Activated naive CD4-positive, alpha-beta T cell treated with anti-CD3 and anti-CD28 coated beads, Interleukin-2, amount 10 ng/mL, durations not matched to agents 7 days and 5 days (primary cell): ENCODE measurements around the gene GRM7.

ENCODE experiments used
- CTCF ChIA-PET: fragments of 350-600 bp; sonication (Branson Sonifier 250); formaldehyde crosslinking; loops from one replicate; lab custom pipeline; 2021; ENCODE audit warnings: antibody characterized with exemption; lab: Charles Lee
- DNase-seq: peaks from one replicate; pipeline ENCODE4 v3.0.0-alpha.2; 2020
- H3K27ac Mint-ChIP-seq: one replicate; pipeline ENCODE4 v1.8.0; 2021; ENCODE audit warnings: mild to moderate bottlenecking, moderate library complexity, mixed read lengths
- H3K27me3 Mint-ChIP-seq: one replicate; pipeline ENCODE4 v1.8.0; 2021; ENCODE audit warnings: mild to moderate bottlenecking, mixed read lengths
- H3K36me3 Mint-ChIP-seq: one replicate; pipeline ENCODE4 v1.8.0; 2021; ENCODE audit warnings: mixed read lengths
- H3K4me1 Mint-ChIP-seq: one replicate; pipeline ENCODE4 v1.8.0; 2021; ENCODE audit warnings: mixed read lengths
- H3K4me3 Mint-ChIP-seq: one replicate; pipeline ENCODE4 v1.8.0; 2021; ENCODE audit warnings: mild to moderate bottlenecking, moderate library complexity, mixed read lengths
- H3K9me3 Mint-ChIP-seq: one replicate; pipeline ENCODE4 v1.8.0; 2021; ENCODE audit warnings: mixed read lengths

The GRM7 gene

DNA sequence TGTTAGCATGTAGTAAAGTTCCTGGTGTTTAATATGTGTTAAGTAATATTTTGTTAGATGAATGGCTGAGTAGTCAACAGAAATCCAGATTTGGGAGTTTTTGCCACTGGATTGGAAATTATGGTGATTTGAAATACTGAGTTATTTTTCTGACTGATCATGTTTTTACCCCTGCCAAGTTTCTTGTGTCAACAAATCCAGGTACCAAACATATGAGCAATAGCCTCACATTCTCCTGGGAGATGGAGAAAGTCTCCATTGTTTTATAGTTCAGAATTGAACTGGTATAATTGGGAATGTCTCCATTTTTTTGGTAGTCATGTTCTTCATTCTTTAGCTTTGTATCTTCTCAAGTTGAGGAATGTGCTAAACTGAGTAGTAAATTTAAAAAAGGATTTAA, 873.5 kb downstream of the GRM7 start:
- no peaks in the 10 kb centered on the region for H3K36me3 Mint-ChIP-seq

DNA sequence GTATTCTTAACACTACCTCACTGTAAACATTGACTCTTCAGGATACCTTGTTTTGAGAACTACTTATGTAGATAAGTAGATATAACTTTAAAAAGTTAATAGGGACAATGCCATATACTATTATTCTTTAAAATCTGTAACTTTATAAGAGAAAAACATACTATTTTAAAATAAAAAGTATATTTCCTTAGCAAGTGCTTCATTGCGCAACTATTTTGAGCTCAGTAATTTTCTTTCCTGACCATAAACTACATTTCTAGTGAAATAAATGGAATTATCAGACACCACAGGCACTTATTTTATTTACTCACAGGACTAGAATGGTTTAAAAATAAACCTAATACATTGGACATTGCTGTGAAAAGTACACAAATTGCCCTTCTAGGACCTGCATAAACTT, 876.3 kb downstream of the GRM7 start:
- Mint-ChIP-seq H3K27me3 (no peaks in the 10 kb centered on the region), H3K27ac (no peak overlapping the region), H3K4me3 (no peak overlapping the region), H3K36me3 (no peaks in the 10 kb centered on the region), H3K4me1 (no peaks in the 10 kb centered on the region), H3K9me3 (no peaks in the 10 kb centered on the region)
- CTCF ChIA-PET: no interaction called here
- DNase-seq: no peak

More for the DNA sequence above, 873.5 kb downstream of the GRM7 start:
- H3K27ac Mint-ChIP-seq: no peak overlapping the region
- no peak for DNase-seq
- CTCF ChIA-PET: no interaction called here
- H3K4me1 Mint-ChIP-seq: no peaks in the 10 kb centered on the region
- H3K27me3 Mint-ChIP-seq: no peaks in the 10 kb centered on the region
- peaks cover 2% of the 10 kb centered on the region for H3K9me3 Mint-ChIP-seq
- H3K4me3 Mint-ChIP-seq: no peak overlapping the region

DNA sequence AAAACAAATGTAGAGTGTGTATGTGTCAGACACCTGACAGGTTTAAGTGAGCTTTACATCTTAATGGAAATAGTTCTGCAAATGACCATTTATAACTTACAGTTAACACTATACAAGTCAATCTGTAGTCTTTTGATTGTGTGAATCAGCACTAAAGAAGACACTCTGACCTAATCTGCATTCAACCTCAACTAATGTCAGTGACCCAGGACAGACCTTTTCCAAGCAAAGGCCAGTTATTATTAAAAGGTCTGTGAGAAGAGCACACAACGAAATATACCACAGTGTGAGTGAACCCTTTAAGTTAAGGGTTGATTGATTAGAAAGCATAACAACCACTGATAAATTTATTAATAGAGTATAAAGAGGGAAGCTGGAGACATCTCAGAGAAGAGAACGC, 878.8 kb downstream of the GRM7 start:
- no peak for DNase-seq
- Mint-ChIP-seq H3K36me3 (no peaks in the 10 kb centered on the region), H3K9me3 (no peaks in the 10 kb centered on the region), H3K4me1 (no peaks in the 10 kb centered on the region), H3K27ac (no peak overlapping the region), H3K4me3 (no peak overlapping the region), H3K27me3 (no peaks in the 10 kb centered on the region)
- CTCF ChIA-PET: no interaction called here

DNA sequence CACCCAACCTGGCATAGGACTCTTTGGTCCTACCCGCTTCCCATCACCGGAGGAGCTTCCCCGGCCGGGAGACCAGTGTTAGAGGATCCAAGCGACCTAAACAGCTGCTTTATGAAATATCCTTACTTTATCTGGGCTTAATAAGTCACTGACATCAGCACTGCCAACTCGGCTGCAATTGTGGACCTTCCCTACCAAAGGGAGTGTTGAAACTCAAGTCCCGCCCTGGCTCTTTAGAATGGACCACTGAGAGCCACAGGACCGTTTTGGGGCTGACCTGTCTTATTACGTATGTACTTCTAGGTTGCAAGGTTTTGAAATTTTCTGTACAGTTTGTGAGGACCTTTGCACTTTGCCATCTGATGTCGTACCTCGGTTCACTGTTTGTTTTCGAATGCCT, 879.5 kb downstream of the GRM7 start:
- CTCF ChIA-PET: no interaction called here
- Mint-ChIP-seq H3K27me3 (no peaks in the 10 kb centered on the region), H3K27ac (no peak overlapping the region), H3K4me3 (no peak overlapping the region), H3K9me3 (no peaks in the 10 kb centered on the region), H3K4me1 (no peaks in the 10 kb centered on the region), H3K36me3 (no peaks in the 10 kb centered on the region)
- no peak for DNase-seq

DNA sequence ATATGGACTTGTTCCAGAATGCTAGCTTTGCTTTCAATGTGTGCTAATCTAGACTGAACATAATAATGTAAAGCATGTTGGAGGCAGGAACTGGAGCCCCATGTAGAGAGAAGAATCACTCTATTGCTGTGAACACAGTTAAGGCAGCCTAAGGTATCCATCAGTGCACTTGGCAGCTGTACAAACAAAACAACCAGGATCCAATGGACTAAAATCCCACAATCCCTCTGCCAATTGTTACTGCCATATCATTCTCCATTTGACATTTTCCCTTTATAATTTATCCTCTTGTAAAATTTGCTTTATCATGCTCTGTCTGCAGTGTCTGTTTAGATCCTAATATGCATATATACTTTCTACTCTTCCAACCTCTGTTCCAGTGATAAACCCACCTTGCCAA, 883.9 kb downstream of the GRM7 start:
- Mint-ChIP-seq H3K27ac (no peak overlapping the region), H3K36me3 (no peaks in the 10 kb centered on the region), H3K27me3 (no peaks in the 10 kb centered on the region), H3K9me3 (no peaks in the 10 kb centered on the region), H3K4me1 (no peaks in the 10 kb centered on the region), H3K4me3 (no peak overlapping the region)
- DNase-seq: no peak
- CTCF ChIA-PET: no interaction called here

DNA sequence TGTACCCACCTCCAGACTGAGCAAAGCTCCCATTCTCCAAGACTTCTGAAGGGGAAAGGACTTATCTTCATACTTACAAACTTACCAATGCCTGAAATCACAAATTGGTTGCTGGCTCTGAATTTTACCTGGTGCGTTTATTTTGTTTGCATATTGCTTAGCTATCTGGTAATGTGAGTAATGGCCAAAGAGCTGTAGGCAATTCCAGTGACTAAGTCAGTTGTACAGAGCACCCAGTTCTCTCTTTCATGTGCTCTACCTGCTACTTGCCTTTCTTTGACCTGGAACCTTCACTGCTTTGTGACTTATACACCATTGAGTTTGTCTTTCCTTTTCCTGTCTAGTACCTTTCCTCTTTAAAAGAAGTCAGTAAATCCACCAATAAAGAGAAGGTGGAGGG, 884.8 kb downstream of the GRM7 start:
- no peaks in the 10 kb centered on the region for H3K9me3 Mint-ChIP-seq
- H3K4me3 Mint-ChIP-seq: no peak overlapping the region
- no peak for DNase-seq
- CTCF ChIA-PET: no interaction called here
- no peaks in the 10 kb centered on the region for H3K4me1 Mint-ChIP-seq
- H3K36me3 Mint-ChIP-seq: no peaks in the 10 kb centered on the region
- H3K27ac Mint-ChIP-seq: no peak overlapping the region
- no peaks in the 10 kb centered on the region for H3K27me3 Mint-ChIP-seq

DNA sequence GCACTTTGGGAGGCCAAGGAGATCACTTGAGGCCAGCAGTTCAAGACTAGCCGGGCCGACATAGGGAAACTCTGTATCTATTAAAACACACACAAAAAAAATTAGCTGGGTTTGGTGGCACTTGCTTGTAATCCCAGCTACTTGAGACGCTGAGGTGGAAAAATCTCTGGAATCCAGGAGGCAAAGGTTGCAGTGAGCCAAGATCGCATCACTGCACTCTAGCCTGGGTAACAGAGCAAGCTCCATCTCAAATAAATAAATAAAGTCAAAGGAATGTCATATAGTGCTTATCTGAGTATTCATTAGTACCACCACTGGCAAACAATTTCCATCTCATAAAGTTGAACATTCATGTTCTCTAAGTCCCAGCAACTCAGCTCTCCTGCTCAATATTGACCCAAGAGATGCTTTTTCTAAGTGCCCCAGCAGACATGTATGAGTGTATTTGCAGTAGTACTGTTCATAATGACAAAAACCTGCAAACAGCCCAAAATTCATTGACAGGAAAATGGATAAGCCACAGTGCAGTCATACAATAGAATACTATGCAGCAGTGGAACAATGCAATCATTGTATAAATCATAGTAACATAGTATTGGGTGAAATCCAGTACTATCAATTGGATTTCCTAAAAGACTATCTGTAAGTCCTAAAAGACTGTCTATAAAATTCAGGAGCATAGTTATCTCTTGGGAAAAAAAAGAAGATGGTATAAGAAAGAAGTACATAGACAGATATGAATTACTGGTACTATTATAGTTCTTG, 889.2 kb downstream of the GRM7 start:
- no peak for DNase-seq
- H3K36me3 Mint-ChIP-seq: no peaks in the 10 kb centered on the region
- H3K27ac Mint-ChIP-seq: no peak overlapping the region
- H3K4me1 Mint-ChIP-seq: peaks cover 2% of the 10 kb centered on the region
- no peak overlapping the region for H3K4me3 Mint-ChIP-seq
- H3K9me3 Mint-ChIP-seq: no peaks in the 10 kb centered on the region
- CTCF ChIA-PET: no interaction called here
- no peaks in the 10 kb centered on the region for H3K27me3 Mint-ChIP-seq

DNA sequence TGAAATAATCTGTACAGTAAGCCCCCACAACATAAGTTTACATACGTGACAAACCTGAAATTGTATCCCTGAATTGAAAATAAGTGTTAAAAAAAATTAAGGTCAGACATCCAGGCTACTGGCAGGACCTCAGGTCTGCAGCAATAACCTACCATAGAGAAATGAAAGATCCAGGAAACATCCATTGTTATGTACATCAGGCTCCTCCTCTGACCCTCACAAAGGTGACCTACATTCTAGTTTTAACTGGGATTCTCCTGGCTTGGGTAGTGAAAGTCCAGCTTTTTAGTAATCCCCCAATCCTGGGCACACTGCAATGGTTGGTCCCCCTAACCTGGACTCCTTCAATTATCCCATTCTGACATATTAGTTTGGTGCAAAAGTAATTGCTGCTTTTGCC, 891.1 kb downstream of the GRM7 start:
- H3K4me1 Mint-ChIP-seq: peaks cover 2% of the 10 kb centered on the region
- H3K9me3 Mint-ChIP-seq: no peaks in the 10 kb centered on the region
- no peaks in the 10 kb centered on the region for H3K36me3 Mint-ChIP-seq
- CTCF ChIA-PET: no interaction called here
- H3K27ac Mint-ChIP-seq: no peak overlapping the region
- no peak overlapping the region for H3K4me3 Mint-ChIP-seq
- DNase-seq: no peak
- no peaks in the 10 kb centered on the region for H3K27me3 Mint-ChIP-seq

DNA sequence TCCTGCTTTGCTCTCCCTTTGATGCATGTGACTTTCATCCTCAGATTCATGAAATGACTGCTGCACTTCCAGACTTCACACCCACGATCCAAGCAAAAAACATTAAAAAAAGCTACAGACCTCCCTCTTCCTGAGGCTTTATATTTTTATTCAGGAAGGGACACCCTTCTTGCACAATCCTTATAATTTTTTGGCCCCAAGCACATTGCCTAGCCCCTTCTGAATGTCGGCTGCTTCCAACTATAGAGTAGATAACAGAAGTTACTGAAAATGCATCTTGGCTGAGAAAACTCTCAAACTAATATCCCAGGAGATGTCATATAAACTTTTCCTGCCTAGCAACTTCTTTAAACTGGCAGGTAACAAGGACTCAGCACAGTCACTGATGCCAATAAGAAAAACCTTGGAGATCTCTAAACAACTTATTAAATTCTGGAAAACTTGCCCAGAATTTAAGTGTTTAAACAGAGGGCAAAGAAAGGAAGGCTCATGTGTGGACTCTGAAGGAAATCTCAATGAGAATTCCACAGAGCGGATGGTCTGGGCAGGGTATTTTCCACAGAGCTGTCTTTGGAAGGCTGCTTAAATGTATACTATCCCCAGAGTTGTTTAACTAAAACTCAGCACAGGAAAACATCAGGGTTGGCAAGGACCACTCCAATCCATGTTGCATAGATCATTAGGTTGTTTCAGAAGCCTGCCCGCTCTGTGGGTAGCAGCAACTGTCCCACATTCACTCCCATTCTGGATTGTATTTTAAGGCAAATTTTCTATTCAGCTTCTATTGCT, 893.9 kb downstream of the GRM7 start:
- no peak overlapping the region for H3K4me3 Mint-ChIP-seq
- no peaks in the 10 kb centered on the region for H3K36me3 Mint-ChIP-seq
- no peak overlapping the region for H3K27ac Mint-ChIP-seq
- no peak for DNase-seq
- CTCF ChIA-PET: no interaction called here
- H3K9me3 Mint-ChIP-seq: no peaks in the 10 kb centered on the region
- H3K27me3 Mint-ChIP-seq: no peaks in the 10 kb centered on the region
- peaks cover 2% of the 10 kb centered on the region for H3K4me1 Mint-ChIP-seq

DNA sequence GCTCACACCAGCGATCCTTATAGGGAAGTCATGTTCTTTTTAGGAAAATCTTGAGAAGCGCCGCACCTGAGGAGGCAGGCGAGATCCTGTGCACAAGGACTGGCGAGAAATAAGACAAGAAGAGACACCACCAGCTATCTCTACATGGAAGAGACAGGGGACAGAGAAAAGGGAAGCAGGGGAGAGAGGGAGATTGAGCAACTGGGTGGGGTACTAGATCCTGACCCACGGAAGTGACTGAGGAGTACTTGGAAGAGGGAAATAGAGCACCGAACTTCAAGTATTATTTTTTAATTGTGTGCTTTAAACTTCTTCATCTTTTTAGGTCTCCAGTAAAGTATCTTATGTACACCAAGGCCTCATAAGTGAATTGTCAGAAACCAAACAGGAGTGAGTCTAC, 898.7 kb downstream of the GRM7 start:
- Mint-ChIP-seq H3K4me1 (no peaks in the 10 kb centered on the region), H3K27me3 (no peaks in the 10 kb centered on the region), H3K36me3 (no peaks in the 10 kb centered on the region), H3K27ac (no peak overlapping the region), H3K9me3 (peaks cover 6% of the 10 kb centered on the region), H3K4me3 (no peak overlapping the region)
- CTCF ChIA-PET: no interaction called here
- DNase-seq: no peak

DNA sequence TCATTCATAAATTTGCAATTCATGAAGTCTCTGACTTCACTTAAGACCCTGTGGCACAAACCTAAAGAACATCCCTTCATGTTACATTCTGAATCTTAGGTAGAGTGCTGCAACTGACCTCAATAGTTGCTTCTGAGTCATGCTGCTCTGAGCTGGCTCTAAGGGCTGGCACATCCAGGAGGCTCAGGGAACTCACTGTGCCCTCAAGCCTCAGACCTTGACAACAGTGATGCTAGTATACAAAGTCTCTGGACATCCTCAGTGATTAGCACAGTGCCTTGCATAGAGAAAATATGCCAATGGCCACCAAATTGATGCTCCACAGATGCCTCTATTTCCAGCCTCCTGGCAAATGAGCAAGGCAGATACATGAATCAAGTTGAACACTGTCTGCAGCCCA, 899.8 kb downstream of the GRM7 start:
- CTCF ChIA-PET: no interaction called here
- Mint-ChIP-seq H3K9me3 (peaks cover 6% of the 10 kb centered on the region), H3K27me3 (no peaks in the 10 kb centered on the region), H3K4me1 (no peaks in the 10 kb centered on the region), H3K36me3 (no peaks in the 10 kb centered on the region), H3K27ac (no peak overlapping the region), H3K4me3 (no peak overlapping the region)
- no peak for DNase-seq

DNA sequence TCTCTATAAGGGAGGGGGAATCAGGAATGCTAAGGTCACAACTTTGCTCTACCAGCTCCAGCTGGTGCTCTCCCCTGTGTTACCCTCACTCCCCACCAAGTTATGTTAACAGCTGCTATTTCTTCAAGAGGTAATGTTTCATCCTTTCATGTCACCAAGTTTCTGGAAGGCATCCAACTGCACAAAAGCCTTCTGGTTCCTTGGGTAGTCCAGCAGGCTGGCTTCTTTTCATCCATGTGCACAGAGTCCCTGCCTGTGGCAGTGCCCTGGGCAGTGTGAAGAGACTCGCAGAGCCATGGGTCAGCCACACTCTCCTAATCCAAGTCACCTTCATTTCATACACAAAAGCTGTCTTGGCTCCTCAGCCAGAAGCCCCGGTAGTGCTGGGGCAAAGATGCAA, 903.2 kb downstream of the GRM7 start:
- H3K36me3 Mint-ChIP-seq: no peaks in the 10 kb centered on the region
- no peak overlapping the region for H3K27ac Mint-ChIP-seq
- CTCF ChIA-PET: no interaction called here
- H3K9me3 Mint-ChIP-seq: peaks cover 6% of the 10 kb centered on the region
- no peak overlapping the region for H3K4me3 Mint-ChIP-seq
- H3K27me3 Mint-ChIP-seq: no peaks in the 10 kb centered on the region
- no peak for DNase-seq
- no peaks in the 10 kb centered on the region for H3K4me1 Mint-ChIP-seq

DNA sequence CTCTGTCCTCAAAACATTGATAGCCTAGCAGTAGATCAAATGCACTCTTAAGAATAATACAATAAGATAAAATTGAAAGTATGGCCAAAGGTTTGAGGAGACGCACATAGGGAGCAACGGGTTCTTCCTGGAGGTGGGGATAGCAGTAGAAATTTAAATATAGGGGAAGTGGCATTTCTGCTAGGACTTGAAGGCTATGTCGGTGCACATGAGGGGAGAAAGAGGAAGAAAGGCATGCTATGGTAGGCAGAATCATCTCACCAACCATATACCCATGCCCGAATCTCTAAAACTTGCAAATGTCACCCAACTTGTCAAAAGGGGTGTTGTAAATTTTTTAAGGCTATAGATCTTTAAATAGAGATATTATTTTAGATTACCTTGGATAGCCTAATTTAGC, 905.6 kb downstream of the GRM7 start:
- Mint-ChIP-seq H3K36me3 (no peaks in the 10 kb centered on the region), H3K4me3 (no peak overlapping the region), H3K27ac (no peak overlapping the region), H3K4me1 (no peaks in the 10 kb centered on the region), H3K9me3 (peaks cover 6% of the 10 kb centered on the region), H3K27me3 (no peaks in the 10 kb centered on the region)
- no peak for DNase-seq
- CTCF ChIA-PET: no interaction called here

DNA sequence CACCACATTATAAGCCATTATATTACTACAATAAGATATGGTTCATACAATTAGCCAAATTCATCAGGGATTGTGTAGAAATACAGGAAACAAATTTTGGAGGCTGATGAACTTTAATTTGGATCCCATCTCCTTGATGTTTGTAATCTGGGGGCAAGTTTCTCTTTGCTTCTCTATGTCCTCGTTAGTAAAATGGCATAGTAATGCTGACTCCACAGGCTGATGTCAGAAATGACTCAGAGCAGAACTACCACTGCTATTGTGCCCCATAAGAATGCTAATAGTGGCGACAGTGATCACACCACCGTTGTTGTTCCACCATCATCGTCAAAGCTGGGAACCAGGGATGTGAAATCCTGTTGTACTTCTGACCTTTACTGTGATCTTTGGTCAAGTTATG, 918.4 kb downstream of the GRM7 start:
- DNase-seq: no peak
- H3K9me3 Mint-ChIP-seq: peaks cover 3% of the 10 kb centered on the region

DNA sequence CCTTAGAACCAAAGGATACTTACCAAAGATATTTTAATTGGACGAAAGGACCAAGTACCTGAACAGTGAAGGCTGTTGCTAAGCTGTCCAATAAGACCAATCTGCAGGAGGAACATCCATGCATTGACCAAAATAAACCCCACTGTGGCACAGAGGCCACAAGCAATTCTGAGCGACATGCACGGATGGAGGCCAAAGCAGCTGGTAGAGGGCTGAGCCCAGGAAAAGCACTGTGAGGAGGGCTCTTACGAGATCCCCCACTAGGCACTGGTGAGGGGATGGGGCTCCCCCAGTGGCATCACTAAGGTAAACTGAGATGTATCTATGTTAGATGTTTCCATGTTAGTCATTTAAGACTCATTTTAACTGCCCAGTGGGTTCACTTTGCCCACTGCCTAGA, 920.5 kb downstream of the GRM7 start:
- no peaks in the 10 kb centered on the region for H3K27me3 Mint-ChIP-seq
- no peaks in the 10 kb centered on the region for H3K4me1 Mint-ChIP-seq
- DNase-seq: no peak
- CTCF ChIA-PET: no interaction called here
- peaks cover 6% of the 10 kb centered on the region for H3K9me3 Mint-ChIP-seq
- H3K4me3 Mint-ChIP-seq: no peak overlapping the region
- no peaks in the 10 kb centered on the region for H3K36me3 Mint-ChIP-seq
- H3K27ac Mint-ChIP-seq: no peak overlapping the region

More for the DNA sequence above, 918.4 kb downstream of the GRM7 start:
- H3K36me3 Mint-ChIP-seq: no peaks in the 10 kb centered on the region
- no peak overlapping the region for H3K4me3 Mint-ChIP-seq
- CTCF ChIA-PET: no interaction called here
- H3K4me1 Mint-ChIP-seq: no peaks in the 10 kb centered on the region
- no peaks in the 10 kb centered on the region for H3K27me3 Mint-ChIP-seq
- H3K27ac Mint-ChIP-seq: no peak overlapping the region
